PC-9 (cell line): ENCODE results near the gene XPO6. TPM values are rescaled to one million over a fixed set of nuclear protein-coding genes. Genes with fewer than 3 reads are reported as not detected.

Source experiments
- Bru-seq: library from RNA; stranded (reverse); fragments of 400-500 nt; gene quantifications from one replicate; lab custom pipeline; 2021; lab: Mats Ljungman, UMichigan
- BruChase-seq, 2 experiments: library from RNA; stranded (reverse); fragments of 400-500 nt; gene quantifications; one replicate each; lab custom pipeline; 2021; lab: Mats Ljungman, UMichigan
- BruUV-seq: library from RNA; stranded (reverse); fragments of 400-500 nt; replicated peaks from 2 replicates; lab custom pipeline; 2021; lab: Mats Ljungman, UMichigan
- CTCF ChIA-PET: fragments of 300-600 bp; sonication (Branson Sonifier 250); formaldehyde crosslinking; loops from one replicate; lab custom pipeline; 2022; ENCODE audit warnings: antibody characterized with exemption; lab: Charles Lee
- POLR2A ChIA-PET: fragments of 300-600 bp; sonication (Branson Sonifier 250); formaldehyde crosslinking; loops from one replicate; lab custom pipeline; 2022; ENCODE audit warnings: antibody characterized with exemption; ENCODE audit not compliant: unreplicated experiment; lab: Charles Lee
- DNase-seq, 2 experiments: peaks; one replicate each; pipeline versions ENCODE4 v3.0.0 to v3.0.0-alpha.2; 2015 to 2022; ENCODE audit warnings: mixed read lengths in 1 of 2
- H2AFZ ChIP-seq: fragments of 200-600 bp; sonication (generic); 2 replicates; pipeline ENCODE4 v1.8.1; 2017; ENCODE audit warnings: antibody characterized with exemption
- H3F3A ChIP-seq: fragments of 200-600 bp; sonication (generic); 2 replicates; pipeline ENCODE4 v1.8.1; 2017; ENCODE audit warnings: antibody characterized with exemption, mild to moderate bottlenecking, low read depth; ENCODE audit not compliant: insufficient read depth
- H3K27ac ChIP-seq: fragments of 200-600 bp; sonication (generic); 2 replicates; pipeline ENCODE4 v1.6.1; 2016; ENCODE audit warnings: mixed run types
- H3K27me3 ChIP-seq: fragments of 200-600 bp; sonication (generic); 2 replicates; pipeline ENCODE4 v1.6.1; 2016; ENCODE audit warnings: low read depth, mixed run types; ENCODE audit not compliant: insufficient read depth
- H3K36me3 ChIP-seq: fragments of 200-600 bp; sonication (generic); 2 replicates; pipeline ENCODE4 v1.6.1; 2016; ENCODE audit warnings: low read depth, mixed run types
- H3K4me1 ChIP-seq: fragments of 200-600 bp; sonication (generic); replicated peaks from 2 replicates; pipeline ENCODE4 v1.6.1; 2016; ENCODE audit warnings: mixed run types; ENCODE audit not compliant: insufficient read depth
- H3K4me2 ChIP-seq: fragments of 200-600 bp; sonication (generic); 2 replicates; pipeline ENCODE4 v1.6.1; 2017; ENCODE audit warnings: mixed run types
- H3K4me3 ChIP-seq: fragments of 200-600 bp; sonication (generic); 2 replicates; pipeline ENCODE4 v1.6.1; 2016; ENCODE audit warnings: mixed run types
- H3K79me2 ChIP-seq: fragments of 200-600 bp; sonication (generic); 2 replicates; pipeline ENCODE4 v1.6.1; 2017; ENCODE audit warnings: low read depth, mixed run types
- H3K9me2 ChIP-seq: fragments of 200-600 bp; sonication (generic); 2 replicates; pipeline ENCODE4 v1.8.1; 2017; ENCODE audit warnings: mild to moderate bottlenecking; ENCODE audit not compliant: insufficient read depth
- H3K9me3 ChIP-seq: fragments of 200-600 bp; sonication (generic); 2 replicates; pipeline ENCODE4 v1.8.1; 2016; ENCODE audit warnings: low read depth; ENCODE audit not compliant: insufficient read depth
- H4K20me1 ChIP-seq: fragments of 200-600 bp; sonication (generic); 2 replicates; pipeline ENCODE4 v1.8.1; 2017; ENCODE audit not compliant: insufficient read depth
- EZH2 ChIP-seq: fragments of 200-600 bp; sonication (generic); IDR thresholded peaks from 2 replicates; pipeline ENCODE4 v1.8.0; 2017; ENCODE audit warnings: antibody characterized with exemption, low read depth
- intact Hi-C: fragments of 100-400 bp; cut with micrococcal nuclease; formaldehyde crosslinking; loops from one replicate; pipeline ENCODE4 v1.10.0; 2022; ENCODE audit not compliant: unreplicated experiment
- long read RNA-seq: library from polyadenylated mRNA; stranded (forward); transcript quantifications from one replicate; pipeline ENCODE4 v2.0.0, GENCODE V29; 2022
- total RNA-seq: library from RNA; stranded (reverse); gene quantifications from 2 replicates; pipeline ENCODE4 v1.2.3, GENCODE V29; 2021
- TF ChIP-seq, protein P1 (sequence below): fragments of 200-600 bp; sonication (generic); conservative IDR thresholded peaks from 2 replicates; pipeline ENCODE4 v1.6.1; 2017; ENCODE audit warnings: mixed run types, antibody characterized with exemption, mild to moderate bottlenecking, moderate library complexity

The XPO6 gene
- total RNA-seq (154 and 221 TPM in 2 replicates), Bru-seq, nascent RNA (percentile 93 among the genes with signal in this experiment), BruChase-seq, experiment 1, labeled RNA remaining after a 2-hour chase (percentile 90 among the genes with signal in this experiment), BruChase-seq, experiment 2, labeled RNA remaining after a 6-hour chase (percentile 86 among the genes with signal in this experiment)
- long read RNA-seq, full-length matches to known transcripts, result 13 of 57 reads
- long read RNA-seq, partial matches to known transcripts, result 25 of 57 reads
- long read RNA-seq, other reads (novel, unspliced or antisense), result 19 of 57 reads

DNA sequence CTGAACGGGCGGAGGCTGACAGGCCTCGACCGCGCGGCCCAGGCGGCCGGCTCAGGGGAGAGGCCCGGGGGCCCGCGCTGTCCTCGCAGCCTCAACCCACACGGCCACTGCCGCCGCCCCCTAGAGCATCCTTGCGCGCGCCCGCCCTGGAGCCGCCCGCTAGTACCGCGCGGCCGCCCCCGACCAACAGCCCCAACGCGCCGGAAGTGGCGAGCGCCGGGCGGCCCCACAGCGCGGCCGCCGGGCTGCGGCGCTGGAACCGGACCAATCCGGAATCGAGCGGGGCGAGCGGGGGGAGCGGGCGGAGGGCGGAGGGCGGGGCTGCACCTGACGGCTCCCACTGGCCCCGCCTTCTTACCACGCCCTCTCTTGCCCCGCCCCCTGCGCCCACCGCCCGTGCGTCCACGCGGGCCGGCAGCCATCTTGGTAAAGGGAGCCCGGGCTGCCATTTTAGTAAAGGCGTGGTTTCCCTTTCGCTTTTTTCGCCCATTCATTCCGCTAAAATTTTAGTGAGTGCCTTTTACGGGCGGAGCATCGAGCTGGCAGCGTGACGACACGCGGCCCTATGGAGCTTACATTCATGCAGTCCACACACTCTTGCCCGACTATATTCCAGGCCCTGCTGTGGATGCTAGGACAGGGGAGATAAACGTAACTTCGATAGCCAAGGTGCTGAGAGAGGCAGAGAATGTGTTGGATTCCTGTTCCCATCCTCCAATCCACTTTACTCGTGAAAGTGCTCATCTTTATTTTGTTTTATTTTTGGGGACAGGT is at the start of gene XPO6:
XPO6 (minus strand) TSS at position 208 of the 774 bp plus-strand sequence. CDS start 597 bp downstream, outside the sequence.
- CTCF ChIA-PET, result interaction anchor here (0.6 kb wide), 1 partner anchor 84 kb away, joined by 5 read pairs; no protein-coding TSS in a partner anchor
- Histone ChIP-seq H3K4me3 (peak within 1 kb of the TSS; percentile 89), H3K79me2 (peaks cover 45% of the 10 kb centered on the region), H2AFZ (peak within 1 kb of the TSS; percentile 93), H3K9me2 (no peaks in the 10 kb centered on the region; the same call in 1 of the 2 replicates), H3F3A (no peaks in the 10 kb centered on the region; the same call in 1 of the 2 replicates), H3K36me3 (peaks cover 15% of the 10 kb centered on the region), H3K27me3 (no peaks in the 10 kb centered on the region), H3K27ac (peak within 1 kb of the TSS; percentile 32; the same call in 1 of the 2 replicates), H3K4me1 (peaks cover 25% of the 10 kb centered on the region), H3K4me2 (peak within 1 kb of the TSS; percentile 96), H3K9me3 (no peaks in the 10 kb centered on the region), H4K20me1 (peaks cover 30% of the 10 kb centered on the region)
- intact Hi-C loops, result loop anchor here (1.0 to 10.0 kb wide), 4 partner anchors 18 to 237 kb away; no protein-coding TSS in a partner anchor
- POLR2A ChIA-PET, result interaction anchor here (0.6 kb wide), 1 partner anchor 521 kb away, joined by 3 read pairs; no protein-coding TSS in a partner anchor
- DNase-seq, result peak; percentile 81 to 99
- no TSS peak for BruUV-seq
- TF ChIP-seq, protein P1, sequence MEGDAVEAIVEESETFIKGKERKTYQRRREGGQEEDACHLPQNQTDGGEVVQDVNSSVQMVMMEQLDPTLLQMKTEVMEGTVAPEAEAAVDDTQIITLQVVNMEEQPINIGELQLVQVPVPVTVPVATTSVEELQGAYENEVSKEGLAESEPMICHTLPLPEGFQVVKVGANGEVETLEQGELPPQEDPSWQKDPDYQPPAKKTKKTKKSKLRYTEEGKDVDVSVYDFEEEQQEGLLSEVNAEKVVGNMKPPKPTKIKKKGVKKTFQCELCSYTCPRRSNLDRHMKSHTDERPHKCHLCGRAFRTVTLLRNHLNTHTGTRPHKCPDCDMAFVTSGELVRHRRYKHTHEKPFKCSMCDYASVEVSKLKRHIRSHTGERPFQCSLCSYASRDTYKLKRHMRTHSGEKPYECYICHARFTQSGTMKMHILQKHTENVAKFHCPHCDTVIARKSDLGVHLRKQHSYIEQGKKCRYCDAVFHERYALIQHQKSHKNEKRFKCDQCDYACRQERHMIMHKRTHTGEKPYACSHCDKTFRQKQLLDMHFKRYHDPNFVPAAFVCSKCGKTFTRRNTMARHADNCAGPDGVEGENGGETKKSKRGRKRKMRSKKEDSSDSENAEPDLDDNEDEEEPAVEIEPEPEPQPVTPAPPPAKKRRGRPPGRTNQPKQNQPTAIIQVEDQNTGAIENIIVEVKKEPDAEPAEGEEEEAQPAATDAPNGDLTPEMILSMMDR, result no peak
- no peak for TF ChIP-seq EZH2

GRCh38 chr16:28260193-28260592 is 48.4 kb upstream of the XPO6 start:
- Histone ChIP-seq H3K79me2 (no peaks in the 10 kb centered on the region), H4K20me1 (no peaks in the 10 kb centered on the region), H3K9me3 (no peaks in the 10 kb centered on the region), H2AFZ (no peak overlapping the region), H3K36me3 (no peaks in the 10 kb centered on the region), H3K4me1 (peaks cover 4% of the 10 kb centered on the region; the same call in 1 of the 2 replicates), H3F3A (peaks cover 6% of the 10 kb centered on the region; the same call in 1 of the 2 replicates), H3K27me3 (no peaks in the 10 kb centered on the region), H3K4me3 (no peak overlapping the region), H3K9me2 (no peaks in the 10 kb centered on the region), H3K4me2 (no peak overlapping the region), H3K27ac (no peak overlapping the region)
- ChIA-PET POLR2A (no interaction called here), CTCF (no interaction called here)
- intact Hi-C loops, result loop anchor here (5.0 kb wide), 1 partner anchor 93 kb away; no protein-coding TSS in a partner anchor
- no TSS peak for BruUV-seq
- TF ChIP-seq, protein P1, result no peak
- no peak for TF ChIP-seq EZH2
- peak in 1 of 2 experiments; percentile 29 for DNase-seq

DNA sequence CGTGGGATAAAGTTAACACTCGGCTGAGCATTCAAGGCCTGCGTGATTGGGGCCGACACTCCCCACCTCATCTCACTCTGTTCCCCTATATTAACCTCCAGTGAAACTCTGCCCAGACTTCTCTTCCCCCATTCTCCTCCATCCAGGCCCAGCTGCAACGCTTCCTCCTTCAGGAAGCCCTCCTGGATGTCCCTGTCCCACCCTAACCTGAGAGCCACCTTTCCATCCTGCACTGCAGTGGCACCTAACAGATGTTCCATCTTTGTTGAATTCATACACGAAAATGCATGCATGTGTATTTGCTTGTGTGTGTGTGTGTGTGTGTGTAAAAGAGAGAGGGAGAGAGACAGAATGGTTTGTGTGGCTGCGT is 48.0 kb upstream of the XPO6 start:
- Histone ChIP-seq H3K27ac (no peak overlapping the region), H2AFZ (no peak overlapping the region), H3K27me3 (no peaks in the 10 kb centered on the region), H3K79me2 (no peaks in the 10 kb centered on the region), H3K9me2 (no peaks in the 10 kb centered on the region), H3F3A (peaks cover 6% of the 10 kb centered on the region; the same call in 1 of the 2 replicates), H3K4me3 (no peak overlapping the region), H3K9me3 (no peaks in the 10 kb centered on the region), H4K20me1 (no peaks in the 10 kb centered on the region), H3K36me3 (no peaks in the 10 kb centered on the region), H3K4me1 (0 out of 2 replicates have a peak, but pooled peaks cover under 1% of the 10 kb centered on the region), H3K4me2 (no peak overlapping the region)
- TF ChIP-seq, protein P1, result no peak
- TF ChIP-seq EZH2, result no peak
- CTCF ChIA-PET, result no interaction called here
- DNase-seq, result no peak
- intact Hi-C loops, result loop anchor here (5.0 kb wide), 1 partner anchor 92 kb away; no protein-coding TSS in a partner anchor
- POLR2A ChIA-PET, result no interaction called here
- no TSS peak for BruUV-seq
